ENCODE data around the gene SERPINA4. TPM values are rescaled to one million over a fixed set of nuclear protein-coding genes. Genes with fewer than 3 reads are reported as not detected.

The SERPINA4 gene
- polyA plus RNA-seq, 1 donor from 2014 or later = not detected

GRCh38 chr14:94601884-94602391 is 40.7 kb downstream of the SERPINA4 start:
- no peak overlapping the region for H3K4me2 ChIP-seq (ENCODE audit: low read length)
- no peaks in the 10 kb centered on the region for H3K36me3 ChIP-seq (ENCODE audit: insufficient read depth, low read length)
- H3K9me3 ChIP-seq (ENCODE audit: low read length) = no peaks in the 10 kb centered on the region
- no peaks in the 10 kb centered on the region for H3F3A ChIP-seq (ENCODE audit: insufficient read depth, low read length, poor library complexity, severe bottlenecking)
- no peak overlapping the region for H2AFZ ChIP-seq (ENCODE audit: low read depth, low read length)
- no peak overlapping the region for H3K9ac ChIP-seq (ENCODE audit: low read length)
- no peak overlapping the region for H3K4me3 ChIP-seq (ENCODE audit: low read length)
- no peaks in the 10 kb centered on the region for H3K9me2 ChIP-seq (ENCODE audit: insufficient read depth, low read length)
- H4K20me1 ChIP-seq (ENCODE audit: insufficient read depth) = no peaks in the 10 kb centered on the region
- no peak overlapping the region for H3K27ac ChIP-seq (ENCODE audit: low read length)
- H3K79me2 ChIP-seq (replicated peaks; ENCODE audit: insufficient read depth, low read length) = no peaks in the 10 kb centered on the region
- TF ChIP-seq REST (IDR thresholded peaks at IDR 0.05; ENCODE audit: borderline replicate concordance) (no peak), POLR2AphosphoS5 (IDR thresholded peaks at IDR 0.05) (no peak), EZH2 (IDR thresholded peaks at IDR 0.05; ENCODE audit: borderline replicate concordance, insufficient read depth, low read length, poor library complexity, severe bottlenecking) (no peak), MXI1 (conservative IDR thresholded peaks at IDR 0.05; ENCODE audit: poor library complexity, severe bottlenecking) (no peak), TAF1 (IDR thresholded peaks at IDR 0.05; ENCODE audit: low read depth) (no peak), SMC3 (conservative IDR thresholded peaks at IDR 0.05; ENCODE audit: poor library complexity) (no peak), RAD21 (conservative IDR thresholded peaks at IDR 0.05) (no peak), EP300 (conservative IDR thresholded peaks at IDR 0.05; ENCODE audit: poor library complexity, severe bottlenecking) (no peak)
- TF ChIP-seq, protein P1, sequence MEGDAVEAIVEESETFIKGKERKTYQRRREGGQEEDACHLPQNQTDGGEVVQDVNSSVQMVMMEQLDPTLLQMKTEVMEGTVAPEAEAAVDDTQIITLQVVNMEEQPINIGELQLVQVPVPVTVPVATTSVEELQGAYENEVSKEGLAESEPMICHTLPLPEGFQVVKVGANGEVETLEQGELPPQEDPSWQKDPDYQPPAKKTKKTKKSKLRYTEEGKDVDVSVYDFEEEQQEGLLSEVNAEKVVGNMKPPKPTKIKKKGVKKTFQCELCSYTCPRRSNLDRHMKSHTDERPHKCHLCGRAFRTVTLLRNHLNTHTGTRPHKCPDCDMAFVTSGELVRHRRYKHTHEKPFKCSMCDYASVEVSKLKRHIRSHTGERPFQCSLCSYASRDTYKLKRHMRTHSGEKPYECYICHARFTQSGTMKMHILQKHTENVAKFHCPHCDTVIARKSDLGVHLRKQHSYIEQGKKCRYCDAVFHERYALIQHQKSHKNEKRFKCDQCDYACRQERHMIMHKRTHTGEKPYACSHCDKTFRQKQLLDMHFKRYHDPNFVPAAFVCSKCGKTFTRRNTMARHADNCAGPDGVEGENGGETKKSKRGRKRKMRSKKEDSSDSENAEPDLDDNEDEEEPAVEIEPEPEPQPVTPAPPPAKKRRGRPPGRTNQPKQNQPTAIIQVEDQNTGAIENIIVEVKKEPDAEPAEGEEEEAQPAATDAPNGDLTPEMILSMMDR (IDR thresholded peaks at IDR 0.05; ENCODE audit: poor library complexity, severe bottlenecking) = no peak
- no peaks in the 10 kb centered on the region for H3K27me3 ChIP-seq (ENCODE audit: insufficient read depth, low read depth, low read length)

DNA sequence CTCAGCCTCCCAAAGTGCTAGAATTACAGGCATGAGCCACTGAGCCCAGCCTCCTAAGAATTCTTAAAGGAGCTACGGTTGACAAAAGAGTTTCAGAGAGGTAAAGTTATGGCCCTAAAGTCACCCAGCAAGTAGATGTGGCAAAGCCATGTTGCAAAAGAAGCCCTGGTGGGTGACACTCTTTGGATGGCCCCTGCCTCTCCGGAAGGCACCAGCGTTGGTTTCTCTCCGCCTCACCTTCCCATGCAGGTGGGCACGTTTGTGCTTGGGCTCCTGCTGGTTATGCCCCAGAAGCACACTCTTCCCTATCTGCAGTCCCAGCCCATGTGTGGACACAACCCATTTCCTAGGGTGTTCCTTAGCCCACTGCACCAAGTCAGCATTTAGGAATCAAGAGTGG is 41.5 kb downstream of the SERPINA4 start:
- Histone ChIP-seq H2AFZ (ENCODE audit: low read depth, low read length) (no peak overlapping the region), H3K27me3 (ENCODE audit: insufficient read depth, low read depth, low read length) (no peaks in the 10 kb centered on the region), H3K9ac (ENCODE audit: low read length) (no peak overlapping the region), H4K20me1 (ENCODE audit: insufficient read depth) (no peaks in the 10 kb centered on the region), H3K36me3 (ENCODE audit: insufficient read depth, low read length) (no peaks in the 10 kb centered on the region), H3K4me3 (ENCODE audit: low read length) (no peak overlapping the region), H3F3A (ENCODE audit: insufficient read depth, low read length, poor library complexity, severe bottlenecking) (no peaks in the 10 kb centered on the region), H3K9me2 (ENCODE audit: insufficient read depth, low read length) (no peaks in the 10 kb centered on the region), H3K4me2 (ENCODE audit: low read length) (no peak overlapping the region), H3K9me3 (ENCODE audit: low read length) (no peaks in the 10 kb centered on the region), H3K79me2 (replicated peaks; ENCODE audit: insufficient read depth, low read length) (no peaks in the 10 kb centered on the region), H3K27ac (ENCODE audit: low read length) (no peak overlapping the region)
- TF ChIP-seq EZH2 (IDR thresholded peaks at IDR 0.05; ENCODE audit: borderline replicate concordance, insufficient read depth, low read length, poor library complexity, severe bottlenecking) (no peak), REST (IDR thresholded peaks at IDR 0.05; ENCODE audit: borderline replicate concordance) (no peak), POLR2AphosphoS5 (IDR thresholded peaks at IDR 0.05) (no peak), MXI1 (conservative IDR thresholded peaks at IDR 0.05; ENCODE audit: poor library complexity, severe bottlenecking) (no peak), EP300 (conservative IDR thresholded peaks at IDR 0.05; ENCODE audit: poor library complexity, severe bottlenecking) (no peak), RAD21 (conservative IDR thresholded peaks at IDR 0.05) (no peak), SMC3 (conservative IDR thresholded peaks at IDR 0.05; ENCODE audit: poor library complexity) (no peak), TAF1 (IDR thresholded peaks at IDR 0.05; ENCODE audit: low read depth) (no peak)
- TF ChIP-seq, protein P1 (IDR thresholded peaks at IDR 0.05; ENCODE audit: poor library complexity, severe bottlenecking) = no peak
